Measurements from ENCODE around the gene PFKFB2. TPM values are rescaled to one million over a fixed set of nuclear protein-coding genes. Genes with fewer than 3 reads are reported as not detected.

The PFKFB2 gene
- total and polyA plus RNA-seq, 4 experiments from 2014 or later = 0.40 to 1.9 (median 1.1) TPM

GRCh38 chr1:207081806-207082205 is 28.7 kb downstream of the PFKFB2 start:
- Histone ChIP-seq H3K4me1 (ENCODE audit: insufficient read depth, low read length) (no peaks in the 10 kb centered on the region), H3K36me3 (ENCODE audit: insufficient read depth, low read length) (no peaks in the 10 kb centered on the region), H3K27me3 (ENCODE audit: insufficient read depth, low read length) (no peaks in the 10 kb centered on the region), H3K9me3 (ENCODE audit: control insufficient read depth in 1 of 2, low read length in 2 of 2) (no peaks in the 10 kb centered on the region), H3K27ac (ENCODE audit: low read depth, low read length) (no peak overlapping the region), H3K4me3 (ENCODE audit: low read length in 2 of 2) (no peak overlapping the region)
- no peak overlapping the region for H3K4me3 Mint-ChIP-seq
- ChIA-PET POLR2A (ENCODE audit: partially characterized antibody) (no interaction called here), CTCF (ENCODE audit: partially characterized antibody) (interaction anchor here (1.0 to 8.4 kb wide), 5 partner anchors 11 to 417 kb away, joined by 3 to 142 read pairs (median 62); partner anchors contain the start of gene PFKFB2)
- peaks cover 10 to 19% of the 10 kb centered on the region in 2 donors for H3K27me3 Mint-ChIP-seq
- DNase-seq = no peak
- peaks cover 3 to 11% (median 8%) of the 10 kb centered on the region in 4 donors for H3K4me1 Mint-ChIP-seq
- no peaks in the 10 kb centered on the region for H3K9me3 Mint-ChIP-seq
- H3K36me3 Mint-ChIP-seq = no peaks in the 10 kb centered on the region
- no peak overlapping the region for H3K27ac Mint-ChIP-seq
- intact Hi-C loops (cut with micrococcal nuclease) = no loop called here

GRCh38 chr1:207084232-207084631 is 31.2 kb downstream of the PFKFB2 start:
- Mint-ChIP-seq H3K9me3 (no peaks in the 10 kb centered on the region), H3K27ac (no peak overlapping the region), H3K4me3 (no peak overlapping the region), H3K36me3 (no peaks in the 10 kb centered on the region), H3K27me3 (peaks cover 6 to 17% of the 10 kb centered on the region in 2 donors), H3K4me1 (peaks cover 3 to 11% (median 8%) of the 10 kb centered on the region in 4 donors)
- no peaks in the 10 kb centered on the region for H3K27me3 ChIP-seq (ENCODE audit: insufficient read depth, low read length)
- POLR2A ChIA-PET (ENCODE audit: partially characterized antibody) = interaction anchor here (0.6 kb wide), 1 partner anchor 321 kb away, joined by 5 read pairs; no protein-coding TSS in a partner anchor
- H3K27ac ChIP-seq (ENCODE audit: low read depth, low read length) = no peak overlapping the region
- no peaks in the 10 kb centered on the region for H3K4me1 ChIP-seq (ENCODE audit: insufficient read depth, low read length)
- no peak overlapping the region for H3K4me3 ChIP-seq (ENCODE audit: low read length in 2 of 2)
- H3K9me3 ChIP-seq (ENCODE audit: control insufficient read depth in 1 of 2, low read length in 2 of 2) = no peaks in the 10 kb centered on the region
- CTCF ChIA-PET (ENCODE audit: partially characterized antibody) = interaction anchor here (0.9 to 8.4 kb wide), 19 partner anchors 9 to 439 kb away, joined by 3 to 142 read pairs (median 5); partner anchors contain the start of genes CR1 and CR2
- no peak for DNase-seq
- no peaks in the 10 kb centered on the region for H3K36me3 ChIP-seq (ENCODE audit: insufficient read depth, low read length)
- intact Hi-C loops (cut with micrococcal nuclease) = loop anchor here (1.0 kb wide), 3 partner anchors 251 to 415 kb away; no protein-coding TSS in a partner anchor

- Histone ChIP-seq H3K36me3 (ENCODE audit: insufficient read depth, low read length) (no peaks in the 10 kb centered on the region), H3K9me3 (ENCODE audit: control insufficient read depth in 1 of 2, low read length in 2 of 2) (no peaks in the 10 kb centered on the region), H3K4me3 (ENCODE audit: low read length in 2 of 2) (no peak overlapping the region), H3K27ac (ENCODE audit: low read depth, low read length) (no peak overlapping the region), H3K4me1 (ENCODE audit: insufficient read depth, low read length) (no peaks in the 10 kb centered on the region), H3K27me3 (ENCODE audit: insufficient read depth, low read length) (no peaks in the 10 kb centered on the region)
- Mint-ChIP-seq H3K27me3 (peaks cover 6 to 17% of the 10 kb centered on the region in 2 donors), H3K36me3 (no peaks in the 10 kb centered on the region), H3K27ac (peak overlapping the region in 2 of 7 donors; percentile 17 to 25), H3K4me1 (peaks cover 6 to 11% (median 9%) of the 10 kb centered on the region in 4 donors), H3K4me3 (no peak overlapping the region), H3K9me3 (no peaks in the 10 kb centered on the region)
- ChIA-PET POLR2A (ENCODE audit: partially characterized antibody) (interaction anchor here (0.6 kb wide), 1 partner anchor 320 kb away, joined by 5 read pairs; no protein-coding TSS in a partner anchor), CTCF (ENCODE audit: partially characterized antibody) (interaction anchor here (1.1 to 8.4 kb wide), 17 partner anchors 9 to 439 kb away, joined by 3 to 142 read pairs (median 6); partner anchors contain the start of genes CR1 and CR2)
- intact Hi-C loops (cut with micrococcal nuclease) = loop anchor here (1.0 kb wide), 3 partner anchors 251 to 415 kb away; no protein-coding TSS in a partner anchor
- DNase-seq = peak; percentile 53 to 62 (median 58)
These were observed 31.7 kb downstream of the PFKFB2 start for GRCh38 chr1:207084701-207085180.

- no peak overlapping the region for H3K4me3 Mint-ChIP-seq
- Histone ChIP-seq H3K36me3 (ENCODE audit: insufficient read depth, low read length) (no peaks in the 10 kb centered on the region), H3K4me1 (ENCODE audit: insufficient read depth, low read length) (no peaks in the 10 kb centered on the region), H3K9me3 (ENCODE audit: control insufficient read depth in 1 of 2, low read length in 2 of 2) (no peaks in the 10 kb centered on the region), H3K27ac (ENCODE audit: low read depth, low read length) (no peak overlapping the region), H3K4me3 (ENCODE audit: low read length in 2 of 2) (no peak overlapping the region), H3K27me3 (ENCODE audit: insufficient read depth, low read length) (no peaks in the 10 kb centered on the region)
- peaks cover 6 to 17% of the 10 kb centered on the region in 2 donors for H3K27me3 Mint-ChIP-seq
- DNase-seq = no peak
- ChIA-PET CTCF (ENCODE audit: partially characterized antibody) (interaction anchor here (0.6 to 8.4 kb wide), 4 partner anchors 320 to 641 kb away, joined by 3 to 142 read pairs (median 36); no protein-coding TSS in a partner anchor), POLR2A (ENCODE audit: partially characterized antibody) (no interaction called here)
- H3K36me3 Mint-ChIP-seq = no peaks in the 10 kb centered on the region
- intact Hi-C loops (cut with micrococcal nuclease) = no loop called here
- H3K27ac Mint-ChIP-seq = no peak overlapping the region
- H3K9me3 Mint-ChIP-seq = no peaks in the 10 kb centered on the region
- peaks cover 6 to 11% (median 9%) of the 10 kb centered on the region in 4 donors for H3K4me1 Mint-ChIP-seq
These were observed 32.8 kb downstream of the PFKFB2 start for GRCh38 chr1:207085887-207086286.

GRCh38 chr1:207088161-207088560 is 35.1 kb downstream of the PFKFB2 start:
- H3K36me3 ChIP-seq (ENCODE audit: insufficient read depth, low read length) = no peaks in the 10 kb centered on the region
- POLR2A ChIA-PET (ENCODE audit: partially characterized antibody) = no interaction called here
- H3K27ac Mint-ChIP-seq = no peak overlapping the region

GRCh38 chr1:207088701-207089626 is 35.9 kb downstream of the PFKFB2 start, which contains the start of gene C4BPB:
C4BPB (plus strand) TSS chr1:207088860; CDS start chr1:207089532, 672 bp downstream.
- ChIA-PET POLR2A (ENCODE audit: partially characterized antibody) (interaction anchor here (0.5 to 1.0 kb wide), 2 partner anchors 18 to 419 kb away, joined by 3 read pairs; no protein-coding TSS in a partner anchor), CTCF (ENCODE audit: partially characterized antibody) (interaction anchor here (0.9 to 3.9 kb wide), 6 partner anchors 8 to 411 kb away, joined by 3 to 13 read pairs (median 3); partner anchors contain the start of genes CR1 and CR2)
- peak in 3 of 5 donors; percentile 5 to 27 (median 12) for DNase-seq
- Mint-ChIP-seq H3K36me3 (no peaks in the 10 kb centered on the region), H3K4me3 (peak within 1 kb of the TSS; percentile 63 to 84 (median 74)), H3K9me3 (no peaks in the 10 kb centered on the region), H3K27ac (peak within 1 kb of the TSS in 4 of 7 donors; percentile 46 to 72 (median 64)), H3K27me3 (peaks cover 3 to 11% of the 10 kb centered on the region in 2 donors), H3K4me1 (peaks cover 6 to 11% (median 9%) of the 10 kb centered on the region in 4 donors)
- Histone ChIP-seq H3K27me3 (ENCODE audit: insufficient read depth, low read length) (no peaks in the 10 kb centered on the region), H3K36me3 (ENCODE audit: insufficient read depth, low read length) (no peaks in the 10 kb centered on the region), H3K9me3 (ENCODE audit: control insufficient read depth in 1 of 2, low read length in 2 of 2) (no peaks in the 10 kb centered on the region), H3K27ac (ENCODE audit: low read depth, low read length) (no peak within 1 kb of the TSS), H3K4me1 (ENCODE audit: insufficient read depth, low read length) (no peaks in the 10 kb centered on the region), H3K4me3 (ENCODE audit: low read length in 2 of 2) (no peak within 1 kb of the TSS)
- intact Hi-C loops (cut with micrococcal nuclease) = no loop called here

More at GRCh38 chr1:207088161-207088560, 35.1 kb downstream of the PFKFB2 start:
- Histone ChIP-seq H3K27ac (ENCODE audit: low read depth, low read length) (no peak overlapping the region), H3K9me3 (ENCODE audit: control insufficient read depth in 1 of 2, low read length in 2 of 2) (no peaks in the 10 kb centered on the region), H3K4me1 (ENCODE audit: insufficient read depth, low read length) (no peaks in the 10 kb centered on the region), H3K4me3 (ENCODE audit: low read length in 2 of 2) (no peak overlapping the region), H3K27me3 (ENCODE audit: insufficient read depth, low read length) (no peaks in the 10 kb centered on the region)
- no peak for DNase-seq
- peaks cover 6 to 11% (median 9%) of the 10 kb centered on the region in 4 donors for H3K4me1 Mint-ChIP-seq
- H3K4me3 Mint-ChIP-seq = no peak overlapping the region
- intact Hi-C loops (cut with micrococcal nuclease) = no loop called here
- H3K36me3 Mint-ChIP-seq = no peaks in the 10 kb centered on the region
- CTCF ChIA-PET (ENCODE audit: partially characterized antibody) = interaction anchor here (1.4 to 3.9 kb wide), 3 partner anchors 8 to 412 kb away, joined by 3 to 13 read pairs (median 5); no protein-coding TSS in a partner anchor
- peaks cover 5 to 13% of the 10 kb centered on the region in 2 donors for H3K27me3 Mint-ChIP-seq
- H3K9me3 Mint-ChIP-seq = no peaks in the 10 kb centered on the region
